Rectal smooth muscle tissue (tissue), 1 donor: ENCODE results near the gene PROK1.

Source experiments
- H3K27ac ChIP-seq: one replicate; pipeline ENCODE4 v1.7.0; 2013; ENCODE audit warnings: low read depth, low read length, inconsistent platforms
- H3K27me3 ChIP-seq: one replicate; pipeline ENCODE4 v1.7.0; 2013; ENCODE audit warnings: low read length; ENCODE audit not compliant: control insufficient read depth, insufficient read depth
- H3K36me3 ChIP-seq: one replicate; pipeline ENCODE4 v1.7.0; 2013; ENCODE audit warnings: low read length; ENCODE audit not compliant: control insufficient read depth, insufficient read depth
- H3K4me1 ChIP-seq: one replicate; pipeline ENCODE4 v1.7.0; 2013; ENCODE audit warnings: low read length; ENCODE audit not compliant: control insufficient read depth, insufficient read depth
- H3K4me3 ChIP-seq: one replicate; pipeline ENCODE4 v1.7.0; 2013; ENCODE audit warnings: low read length
- H3K9ac ChIP-seq: one replicate; pipeline ENCODE4 v1.7.0; 2013; ENCODE audit warnings: low read length

Gene PROK1

DNA sequence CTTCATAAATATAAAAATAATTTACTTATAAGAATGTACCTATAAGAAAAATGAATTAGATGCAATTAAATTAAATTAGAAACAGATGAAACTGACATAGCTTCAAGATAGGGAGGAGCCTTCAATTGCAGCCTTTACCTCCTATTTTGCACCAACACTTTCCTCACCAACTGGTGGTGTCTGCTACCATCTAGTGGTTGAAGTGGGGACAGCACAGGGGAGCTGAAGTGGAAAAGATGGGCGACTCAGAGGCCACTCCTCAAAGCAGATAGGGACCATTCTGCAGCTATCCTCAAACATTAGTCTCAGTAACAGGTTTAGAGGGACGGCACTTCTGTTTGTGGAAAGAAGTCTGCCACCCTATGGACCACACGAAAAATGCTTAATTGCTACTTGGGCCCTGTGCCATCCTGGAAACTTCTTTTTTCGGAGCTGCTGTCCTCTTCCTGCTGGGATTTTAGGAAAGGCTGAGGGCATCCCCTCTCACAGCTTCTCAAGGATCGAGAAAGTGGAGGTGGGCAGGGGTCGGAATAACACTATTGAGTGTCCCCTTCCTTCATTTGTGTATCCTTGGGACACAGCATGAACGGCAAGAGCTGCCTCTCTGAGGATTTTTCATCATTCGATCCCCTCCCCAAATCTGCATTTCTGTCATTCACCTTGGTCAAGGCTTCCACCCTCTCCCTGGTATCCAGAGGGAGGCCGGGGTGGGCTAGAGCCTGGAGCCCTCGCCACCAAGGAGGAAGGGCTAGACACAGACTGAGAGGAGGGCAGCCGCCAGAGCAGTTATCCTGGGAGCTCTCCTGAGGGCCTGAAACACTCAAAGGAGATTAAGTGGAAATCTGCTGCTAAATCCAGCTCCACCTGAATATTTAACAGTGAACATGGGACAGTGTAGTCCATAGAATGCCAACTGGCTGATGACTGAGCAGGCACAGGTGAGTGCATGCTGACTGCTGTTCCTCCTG lies 9.6 kb downstream of the PROK1 start:
- Histone ChIP-seq H3K27me3 (no peaks in the 10 kb centered on the region), H3K4me3 (no peak overlapping the region), H3K4me1 (no peaks in the 10 kb centered on the region), H3K9ac (no peak overlapping the region), H3K27ac (no peak overlapping the region), H3K36me3 (no peaks in the 10 kb centered on the region)

DNA sequence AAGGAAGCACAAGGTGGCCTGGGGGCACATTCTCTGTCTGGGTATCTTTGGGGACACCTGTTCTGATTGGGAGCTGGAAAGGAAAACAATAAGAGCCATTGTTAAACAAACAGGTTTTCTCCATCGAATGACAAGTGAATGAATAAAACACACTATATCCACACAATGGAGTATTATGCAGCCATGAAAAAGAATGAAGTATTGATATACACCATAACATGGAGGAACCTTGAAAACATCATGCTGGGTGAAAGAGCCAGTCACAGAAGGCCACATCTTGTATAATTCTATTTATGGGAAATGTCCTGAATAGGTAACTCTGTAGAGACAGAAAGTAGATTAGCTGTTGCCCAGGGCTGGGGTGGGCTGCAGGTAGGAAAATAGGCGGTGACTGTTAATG lies 11.1 kb downstream of the PROK1 start:
- H3K36me3 ChIP-seq = no peaks in the 10 kb centered on the region
- H3K9ac ChIP-seq = no peak overlapping the region
- H3K4me3 ChIP-seq = no peak overlapping the region
- no peaks in the 10 kb centered on the region for H3K27me3 ChIP-seq
- H3K27ac ChIP-seq = no peak overlapping the region
- no peaks in the 10 kb centered on the region for H3K4me1 ChIP-seq

DNA sequence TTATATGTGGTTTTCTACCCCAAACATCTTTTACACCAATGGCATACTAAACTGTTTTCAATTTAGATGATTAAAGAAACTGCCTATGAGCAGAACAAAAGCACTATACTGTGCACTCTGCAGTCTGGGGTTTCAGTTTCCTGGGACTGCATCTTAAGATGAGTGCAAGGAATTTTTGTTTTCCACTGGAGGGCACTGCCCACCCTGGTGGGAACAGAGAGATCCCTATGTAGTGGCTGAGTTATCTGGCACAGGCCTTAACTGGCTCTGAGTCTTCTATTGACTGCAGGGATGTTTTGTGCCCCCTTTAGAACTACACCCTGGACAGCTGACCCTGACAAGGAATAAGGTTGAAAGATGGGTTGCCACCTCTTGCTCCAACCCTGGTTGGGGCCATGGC lies 12.0 kb downstream of the PROK1 start:
- Histone ChIP-seq H3K36me3 (no peaks in the 10 kb centered on the region), H3K27ac (no peak overlapping the region), H3K27me3 (no peaks in the 10 kb centered on the region), H3K9ac (no peak overlapping the region), H3K4me1 (no peaks in the 10 kb centered on the region), H3K4me3 (no peak overlapping the region)

DNA sequence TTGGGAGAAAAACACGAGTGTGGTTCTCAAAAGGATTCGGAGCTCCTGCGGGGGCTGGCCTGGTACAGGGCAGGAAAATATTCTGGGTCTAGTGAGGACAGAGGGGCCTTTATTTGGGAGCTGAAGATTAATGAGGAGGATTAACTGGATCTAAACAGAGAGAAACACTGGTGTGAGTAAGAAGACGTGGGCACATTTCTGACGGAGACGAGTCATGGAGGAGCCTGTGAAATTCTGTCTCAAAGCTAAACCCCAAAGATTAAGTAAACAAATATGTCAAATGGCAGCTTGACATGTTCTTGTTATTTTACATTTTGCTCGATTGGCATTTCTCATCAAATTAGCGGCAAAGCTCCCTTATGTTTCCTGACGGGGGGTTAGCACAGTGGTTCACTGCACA lies 12.8 kb downstream of the PROK1 start:
- H3K4me1 ChIP-seq = no peaks in the 10 kb centered on the region
- H3K9ac ChIP-seq = no peak overlapping the region
- H3K27ac ChIP-seq = no peak overlapping the region
- H3K27me3 ChIP-seq = no peaks in the 10 kb centered on the region
- no peaks in the 10 kb centered on the region for H3K36me3 ChIP-seq
- no peak overlapping the region for H3K4me3 ChIP-seq

DNA sequence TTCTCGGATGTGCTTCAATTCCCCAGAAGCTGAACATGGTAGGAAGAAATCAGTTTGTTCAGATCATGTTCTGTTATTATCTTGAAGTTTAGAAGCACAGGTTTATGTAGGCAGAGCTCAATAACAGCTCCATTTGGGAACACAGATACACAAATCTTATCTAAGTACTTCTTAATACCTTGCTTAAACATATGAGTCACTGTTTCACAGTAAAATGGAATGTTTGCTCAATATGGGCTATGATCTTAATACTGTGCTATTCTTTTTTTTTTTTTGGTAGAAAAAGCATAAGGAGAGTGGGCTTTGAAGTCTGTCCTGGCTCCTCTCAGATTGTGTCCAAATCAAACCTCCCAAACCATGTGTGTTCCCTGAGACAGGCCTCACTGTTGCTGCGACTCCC lies 13.4 kb downstream of the PROK1 start:
- no peak overlapping the region for H3K4me3 ChIP-seq
- no peaks in the 10 kb centered on the region for H3K4me1 ChIP-seq
- H3K27ac ChIP-seq = no peak overlapping the region
- H3K36me3 ChIP-seq = no peaks in the 10 kb centered on the region
- H3K9ac ChIP-seq = no peak overlapping the region
- no peaks in the 10 kb centered on the region for H3K27me3 ChIP-seq

DNA sequence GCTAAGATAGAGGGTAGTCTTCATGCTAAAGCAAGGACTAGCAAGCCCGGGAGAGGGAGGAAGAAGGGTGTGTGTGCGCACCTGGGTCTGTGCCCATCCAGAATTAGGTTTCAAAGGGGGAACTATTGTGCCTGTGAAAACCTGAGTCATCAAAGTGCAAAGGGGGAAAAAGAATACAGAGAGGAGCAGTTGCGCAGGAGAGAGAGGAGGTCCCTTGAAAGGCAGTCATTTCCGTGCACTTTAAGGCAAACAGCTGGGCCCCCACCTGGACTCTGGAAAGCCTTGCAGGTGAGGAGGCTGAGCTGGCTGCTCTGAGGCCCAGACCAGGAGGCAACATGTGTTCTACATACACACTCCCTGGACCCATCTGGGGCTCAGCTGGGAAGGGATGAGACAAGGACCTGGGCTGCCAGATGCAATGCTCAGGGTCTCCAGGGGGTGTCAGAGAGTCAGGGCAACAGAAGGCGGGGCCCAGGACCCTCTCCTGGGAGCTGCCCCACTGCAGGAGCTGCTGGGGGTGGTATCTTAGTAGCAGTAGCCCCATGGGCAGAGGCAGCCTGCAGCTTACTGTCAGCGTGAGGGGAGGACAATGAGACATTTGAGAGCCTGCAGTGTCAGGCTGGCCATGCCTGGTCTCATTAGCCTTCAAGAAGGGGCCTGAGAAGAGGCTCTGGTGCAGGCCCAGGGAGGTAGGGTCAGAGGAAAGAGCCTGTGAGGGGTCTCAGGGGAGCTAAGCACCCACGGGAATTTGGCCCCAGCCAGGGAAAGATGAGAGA lies 14.3 kb downstream of the PROK1 start:
- Histone ChIP-seq H3K4me1 (no peaks in the 10 kb centered on the region), H3K9ac (no peak overlapping the region), H3K36me3 (no peaks in the 10 kb centered on the region), H3K27me3 (no peaks in the 10 kb centered on the region), H3K27ac (no peak overlapping the region), H3K4me3 (no peak overlapping the region)

DNA sequence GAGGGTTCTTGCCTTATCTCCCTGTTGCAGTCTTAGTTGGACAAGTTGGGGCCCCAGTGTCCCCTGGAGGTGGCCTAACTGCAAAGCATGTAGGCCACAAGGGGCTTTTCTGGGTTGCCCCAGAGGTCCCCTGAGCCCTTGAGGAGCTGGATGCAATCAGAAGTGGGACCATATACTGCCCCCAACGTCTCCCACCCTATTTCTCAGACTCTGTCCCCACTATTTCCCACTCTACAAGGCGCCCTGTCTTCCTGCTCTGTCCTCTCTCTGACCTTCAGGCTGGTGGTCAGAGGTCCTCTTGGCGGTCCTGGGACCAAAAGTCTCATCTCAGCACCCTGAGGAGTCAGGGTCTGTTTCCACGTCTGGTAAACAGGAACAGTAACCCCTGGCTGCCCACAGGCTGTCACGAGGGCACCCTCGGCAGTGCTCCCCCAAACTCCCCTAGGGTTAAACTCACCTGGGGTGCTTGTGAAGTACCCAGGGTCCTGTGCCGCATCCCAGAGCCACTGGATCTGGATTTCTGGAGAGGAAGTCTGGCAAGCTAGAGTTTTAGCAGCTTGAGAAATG lies 14.9 kb downstream of the PROK1 start:
- H3K4me3 ChIP-seq = no peak overlapping the region
- H3K4me1 ChIP-seq = no peaks in the 10 kb centered on the region
- no peaks in the 10 kb centered on the region for H3K27me3 ChIP-seq
- no peak overlapping the region for H3K27ac ChIP-seq
- H3K9ac ChIP-seq = no peak overlapping the region
- H3K36me3 ChIP-seq = no peaks in the 10 kb centered on the region

DNA sequence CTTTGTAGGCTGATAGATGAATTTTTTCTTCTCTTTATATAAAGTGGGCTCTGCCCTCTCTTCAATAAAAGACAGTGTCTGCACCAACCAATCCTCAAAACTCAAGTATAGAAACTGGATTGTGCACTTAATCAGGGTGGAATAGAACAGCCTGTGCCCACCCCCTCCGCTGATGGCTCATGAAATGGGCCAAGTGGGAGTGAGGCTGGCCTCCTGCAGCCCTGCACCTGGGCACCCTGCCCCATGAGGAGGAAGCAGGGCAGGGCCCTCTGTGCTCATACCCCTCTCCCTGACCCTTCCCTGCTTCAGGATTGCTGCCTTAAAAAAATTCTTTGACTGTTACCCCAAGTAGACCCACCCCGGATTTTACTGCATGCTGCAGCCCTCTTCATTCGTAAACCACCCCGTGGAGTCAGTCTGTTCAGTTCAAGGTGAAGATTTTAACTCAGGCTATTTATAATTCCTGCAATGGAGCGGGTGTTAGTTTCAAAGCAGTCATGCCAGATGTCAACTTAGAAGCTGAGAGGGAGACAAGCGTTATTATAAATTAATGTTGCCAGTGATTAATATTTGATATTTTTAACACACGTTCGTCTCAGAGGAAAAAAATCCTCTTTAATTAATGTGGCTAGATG lies 15.8 kb downstream of the PROK1 start:
- Histone ChIP-seq H3K4me3 (no peak overlapping the region), H3K36me3 (no peaks in the 10 kb centered on the region), H3K27me3 (no peaks in the 10 kb centered on the region), H3K4me1 (no peaks in the 10 kb centered on the region), H3K27ac (no peak overlapping the region), H3K9ac (no peak overlapping the region)

DNA sequence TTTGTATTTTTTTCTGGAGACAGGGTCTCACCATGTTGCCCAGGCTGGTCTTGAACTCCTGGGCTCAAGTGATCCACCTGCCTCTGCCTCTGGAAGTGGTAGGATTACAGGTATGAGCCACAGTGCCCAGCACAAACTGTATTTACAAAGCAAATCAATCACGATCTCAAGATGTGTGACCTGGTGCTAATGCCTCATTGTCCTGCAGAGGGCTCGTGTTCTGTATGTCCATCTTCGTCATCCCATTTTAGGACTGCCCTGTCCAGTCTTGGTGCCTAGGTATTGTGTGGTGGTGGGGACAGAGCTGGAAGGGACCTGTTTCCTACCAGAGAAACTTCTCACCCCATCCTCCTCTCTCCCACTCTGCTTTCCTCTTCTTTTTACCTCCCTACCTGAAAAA lies 20.2 kb downstream of the PROK1 start:
- Histone ChIP-seq H3K27me3 (no peaks in the 10 kb centered on the region), H3K9ac (no peak overlapping the region), H3K36me3 (no peaks in the 10 kb centered on the region), H3K4me1 (no peaks in the 10 kb centered on the region), H3K27ac (no peak overlapping the region), H3K4me3 (no peak overlapping the region)

DNA sequence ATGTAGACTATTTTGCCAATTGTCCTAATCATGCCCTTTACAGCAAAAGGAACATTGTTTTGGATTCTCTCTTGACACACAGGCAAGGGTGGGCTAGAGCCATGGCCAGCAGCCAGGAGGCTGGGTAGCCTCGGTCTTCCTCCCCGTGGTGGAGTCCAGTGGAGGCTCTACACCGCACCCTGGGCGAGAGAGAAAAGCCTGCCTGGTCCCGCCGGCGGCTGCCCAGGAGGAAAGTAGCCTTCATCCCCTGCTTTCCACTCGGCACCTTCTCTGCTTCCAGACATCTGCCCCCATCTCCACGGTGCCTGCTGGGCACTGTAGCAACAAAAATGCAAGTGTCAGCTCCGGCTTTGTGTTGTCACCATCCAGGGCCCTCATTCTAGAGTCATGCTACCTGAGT lies 21.6 kb downstream of the PROK1 start:
- Histone ChIP-seq H3K4me1 (no peaks in the 10 kb centered on the region), H3K27me3 (no peaks in the 10 kb centered on the region), H3K36me3 (no peaks in the 10 kb centered on the region), H3K9ac (no peak overlapping the region), H3K4me3 (no peak overlapping the region), H3K27ac (no peak overlapping the region)

DNA sequence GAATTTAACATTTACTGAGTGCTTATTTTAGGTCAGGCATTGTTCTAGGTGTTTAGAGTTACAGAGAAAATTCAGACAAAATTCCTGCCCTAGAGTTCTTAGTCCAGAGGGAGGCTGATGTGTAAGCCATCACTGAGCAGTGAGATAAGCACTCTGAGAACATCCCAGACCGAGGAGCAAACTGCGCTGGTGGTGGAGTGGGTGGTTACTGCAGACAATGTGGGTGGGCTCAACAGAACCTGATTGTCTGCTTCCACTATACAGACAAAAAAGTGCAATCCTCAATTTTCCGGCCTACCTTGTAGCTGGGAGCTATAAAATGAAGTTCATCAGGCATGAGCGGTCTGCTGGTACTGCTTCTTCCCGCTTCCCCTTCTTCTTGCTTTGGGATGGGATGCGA lies 23.5 kb downstream of the PROK1 start:
- Histone ChIP-seq H3K4me3 (no peak overlapping the region), H3K27me3 (no peaks in the 10 kb centered on the region), H3K36me3 (no peaks in the 10 kb centered on the region), H3K9ac (no peak overlapping the region), H3K27ac (no peak overlapping the region), H3K4me1 (no peaks in the 10 kb centered on the region)

DNA sequence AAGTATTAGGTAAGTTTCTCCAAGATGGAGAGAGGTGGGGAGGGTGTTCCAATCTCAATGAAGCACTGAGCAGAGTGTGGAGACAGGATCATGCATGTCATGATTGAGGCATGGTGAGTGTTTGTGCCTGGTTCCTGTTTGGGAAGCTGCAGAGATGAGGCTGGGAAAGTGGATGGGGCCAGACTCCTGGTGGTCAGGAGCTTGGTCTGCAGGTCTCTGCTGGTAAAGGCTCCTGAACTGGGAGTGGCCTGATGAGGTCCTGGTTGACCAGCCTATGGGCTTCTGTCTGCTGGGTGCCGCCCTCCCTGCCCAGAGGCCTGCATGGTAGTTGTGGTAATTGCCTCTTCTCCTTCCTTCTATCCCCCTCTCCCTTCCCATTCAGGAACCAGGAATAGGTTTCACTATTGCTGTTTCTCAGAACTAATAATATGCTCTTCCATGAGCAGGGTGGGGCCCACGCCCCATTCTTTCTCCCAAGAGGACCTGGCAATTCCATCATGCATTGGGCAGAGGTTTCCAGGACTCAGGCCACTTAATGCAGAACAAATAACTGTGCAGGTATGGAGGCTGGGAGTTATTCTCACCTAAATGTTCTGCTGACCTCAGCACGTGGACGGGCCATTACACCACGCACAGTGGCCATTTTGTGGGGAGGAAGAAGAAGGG lies 24.5 kb downstream of the PROK1 start:
- H3K4me3 ChIP-seq = no peak overlapping the region
- H3K9ac ChIP-seq = no peak overlapping the region
- no peaks in the 10 kb centered on the region for H3K27me3 ChIP-seq
- H3K4me1 ChIP-seq = no peaks in the 10 kb centered on the region
- H3K27ac ChIP-seq = no peak overlapping the region
- no peaks in the 10 kb centered on the region for H3K36me3 ChIP-seq
